GM21447 (cell line): ENCODE measurements around the gene EMB.
A peak's percentile ranks its signal among the peaks of the same experiment; 100 is the strongest.
"Not testable (repeated sequence)": the region's sequence is repeated elsewhere in the genome, so short reads cannot be mapped to it uniquely, and the experiment has no call there.

Experiments
- ATAC-seq: cut with Tn5 transposase; IDR thresholded peaks from one replicate; pipeline ENCODE4 v1.9.1; 2021; ENCODE audit not compliant: unreplicated experiment

EMB gene

GRCh38 chr5:50423100-50423799 lies 17.8 kb downstream of the EMB start:
- ATAC-seq, result not testable (repeated sequence)

GRCh38 chr5:50421184-50421950 lies 19.7 kb downstream of the EMB start:
- ATAC-seq, result not testable (repeated sequence)

- ATAC-seq, result no peak
Observed at GRCh38 chr5:50420343-50420935, 20.6 kb downstream of the EMB start.

- not testable (repeated sequence) for ATAC-seq
Observed at GRCh38 chr5:50419656-50420055, 21.4 kb downstream of the EMB start.

GRCh38 chr5:50416637-50417036 lies 24.5 kb downstream of the EMB start:
- not testable (repeated sequence) for ATAC-seq

- peak; percentile 91 for ATAC-seq
Observed at GRCh38 chr5:50415912-50416311, 25.2 kb downstream of the EMB start.

- ATAC-seq, result not testable (repeated sequence)
Observed at GRCh38 chr5:50410932-50411331, 30.2 kb downstream of the EMB start.

- ATAC-seq, result no peak
Observed at GRCh38 chr5:50406877-50407276, 34.2 kb downstream of the EMB start.

- ATAC-seq, result no peak
Observed at GRCh38 chr5:50401336-50401735, 39.8 kb downstream of the EMB start.

GRCh38 chr5:50393925-50394609 lies 47.0 kb downstream of the EMB start:
- not testable (repeated sequence) for ATAC-seq

GRCh38 chr5:50392289-50392688 lies 48.8 kb downstream of the EMB start:
- ATAC-seq, result not testable (repeated sequence)

GRCh38 chr5:50384381-50384780 lies 56.7 kb downstream of the EMB start:
- not testable (repeated sequence) for ATAC-seq

- not testable (repeated sequence) for ATAC-seq
Observed at GRCh38 chr5:50376696-50377095, 64.4 kb downstream of the EMB start.

- ATAC-seq, result not testable (repeated sequence)
Observed at GRCh38 chr5:50369287-50370033, 71.6 kb downstream of the EMB start.

GRCh38 chr5:50365426-50366251 lies 75.4 kb downstream of the EMB start:
- no peak for ATAC-seq

- not testable (repeated sequence) for ATAC-seq
Observed at GRCh38 chr5:50364535-50365309, 76.4 kb downstream of the EMB start.

GRCh38 chr5:50359187-50359586 lies 81.9 kb downstream of the EMB start:
- ATAC-seq, result no peak

- no peak for ATAC-seq
Observed at GRCh38 chr5:50352382-50352781, 88.7 kb downstream of the EMB start.
